ENCODE measurements around the gene KCTD8.

- no peak for TF ChIP-seq POLR2A (IDR thresholded peaks at IDR 0.05; ENCODE audit: low read length)
- TF ChIP-seq GATA1 (IDR thresholded peaks at IDR 0.05; ENCODE audit: low read depth, low read length), result no peak
Measured at GRCh38 chr4:44313702-44314101, 134.9 kb downstream of the KCTD8 start.
